Limb (tissue), 2 donors: ENCODE measurements around the gene FAM131A.

Experiments used
- DNase-seq, 2 donors: peaks; one replicate each; pipeline ENCODE4 v3.0.0-alpha.2; 2016; ENCODE audit errors: extremely low spot score in 2 of 2

FAM131A gene

DNA sequence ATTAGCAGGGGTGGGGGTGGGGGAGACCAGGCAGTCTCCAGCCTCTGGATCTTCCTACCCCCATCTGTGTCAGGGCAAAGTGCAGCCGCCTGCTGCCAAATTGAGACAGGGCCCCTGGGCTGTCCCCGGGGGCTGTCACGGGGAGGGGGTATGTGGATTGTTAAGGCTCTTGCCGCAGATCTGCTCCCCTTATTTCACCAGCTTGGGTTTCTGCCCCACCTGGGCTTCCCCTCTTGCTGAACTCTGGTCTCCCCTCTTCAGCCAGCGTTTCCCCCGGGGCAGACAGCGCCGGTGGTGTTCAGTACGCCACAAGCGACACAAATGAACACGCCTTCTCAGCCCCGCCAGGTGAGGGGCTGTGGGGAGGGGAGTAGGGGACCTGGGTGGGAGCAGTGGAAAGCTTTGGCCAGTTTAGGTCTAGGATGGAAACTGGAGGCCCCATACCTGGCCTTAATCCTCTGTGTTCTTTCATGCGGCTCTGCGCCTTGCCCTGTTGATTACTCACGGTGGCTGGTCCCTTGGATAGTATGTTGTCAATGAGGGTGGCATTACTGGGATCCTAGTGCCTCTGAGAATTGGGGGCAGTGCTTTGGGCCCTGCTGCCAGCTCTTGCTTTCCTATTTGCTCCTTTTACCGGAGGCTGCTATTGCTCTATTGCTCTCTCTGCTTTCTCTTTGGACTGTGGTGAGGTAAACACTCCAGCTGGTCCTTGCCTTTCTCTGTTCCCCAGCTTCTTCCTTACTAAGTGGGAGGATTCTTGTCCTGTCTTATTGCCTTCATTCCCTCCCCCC is 21.3 kb upstream of the FAM131A start:
- peak in 1 of 2 donors; percentile 41 for DNase-seq

- no peak for DNase-seq
Measured at GRCh38 chr3:184316792-184317191, 20.6 kb upstream of the FAM131A start.

DNA sequence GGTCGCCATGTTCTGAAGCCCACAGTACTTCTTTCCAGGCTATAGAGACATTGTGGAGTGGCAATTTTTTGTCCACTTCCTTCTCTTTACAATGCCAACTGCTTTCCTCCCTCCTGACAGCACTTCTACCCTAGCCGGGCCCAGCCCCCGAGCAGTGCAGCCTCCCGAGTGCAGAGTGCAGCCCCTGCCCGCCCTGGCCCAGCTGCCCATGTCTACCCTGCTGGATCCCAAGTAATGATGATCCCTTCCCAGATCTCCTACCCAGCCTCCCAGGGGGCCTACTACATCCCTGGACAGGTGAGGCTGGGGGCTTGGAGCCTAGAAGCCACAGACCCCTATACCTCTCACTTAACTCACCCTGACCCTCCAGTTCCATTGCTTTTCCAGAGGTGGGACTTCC is 20.2 kb upstream of the FAM131A start:
- DNase-seq = no peak

- DNase-seq = peak; percentile 39 to 61
Measured at GRCh38 chr3:184320104-184320445, 17.3 kb upstream of the FAM131A start.

DNA sequence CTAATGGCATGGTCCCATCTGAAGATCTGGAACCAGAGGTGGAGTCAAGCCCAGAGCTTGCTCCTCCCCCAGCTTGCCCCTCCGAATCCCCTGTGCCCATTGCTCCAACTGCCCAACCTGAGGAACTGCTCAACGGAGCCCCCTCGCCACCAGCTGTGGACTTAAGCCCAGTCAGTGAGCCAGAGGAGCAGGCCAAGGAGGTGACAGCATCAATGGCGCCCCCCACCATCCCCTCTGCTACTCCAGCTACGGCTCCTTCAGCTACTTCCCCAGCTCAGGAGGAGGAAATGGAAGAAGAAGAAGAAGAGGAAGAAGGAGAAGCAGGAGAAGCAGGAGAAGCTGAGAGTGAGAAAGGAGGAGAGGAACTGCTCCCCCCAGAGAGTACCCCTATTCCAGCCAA is 15.7 kb upstream of the FAM131A start:
- DNase-seq = no peak

- DNase-seq = no peak
Measured at GRCh38 chr3:184322731-184323487, 14.5 kb upstream of the FAM131A start.

- no peak for DNase-seq
Measured at GRCh38 chr3:184323696-184324095, 13.7 kb upstream of the FAM131A start.

GRCh38 chr3:184325269-184325668 is 12.1 kb upstream of the FAM131A start:
- DNase-seq = no peak

GRCh38 chr3:184325715-184326369 is 11.6 kb upstream of the FAM131A start:
- no peak for DNase-seq

- DNase-seq = no peak
Measured at GRCh38 chr3:184327171-184327570, 10.2 kb upstream of the FAM131A start.

- DNase-seq = no peak
Measured at GRCh38 chr3:184328516-184328915, 8.9 kb upstream of the FAM131A start.

- no peak for DNase-seq
Measured at GRCh38 chr3:184332370-184333090, 4.9 kb upstream of the FAM131A start.

DNA sequence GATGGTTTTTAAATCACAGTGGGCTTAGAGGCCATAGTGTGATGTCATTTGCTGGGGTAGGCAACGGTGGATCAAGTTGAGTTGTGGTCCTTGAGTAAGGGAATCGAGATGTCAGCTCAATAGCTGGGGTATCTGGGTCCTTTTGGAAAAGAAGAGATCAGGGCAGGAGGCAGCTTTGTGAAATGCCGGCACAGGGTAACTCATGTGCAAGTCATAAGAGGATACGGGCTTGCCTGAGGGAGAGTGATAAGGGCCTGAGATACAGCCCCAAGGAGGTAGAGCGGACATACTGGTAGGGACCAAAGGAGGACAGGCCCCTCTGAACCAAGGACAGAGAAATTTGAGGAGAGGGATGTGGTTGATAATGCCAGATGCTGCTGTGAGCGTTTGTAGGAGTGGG is 4.2 kb upstream of the FAM131A start:
- DNase-seq = no peak

DNA sequence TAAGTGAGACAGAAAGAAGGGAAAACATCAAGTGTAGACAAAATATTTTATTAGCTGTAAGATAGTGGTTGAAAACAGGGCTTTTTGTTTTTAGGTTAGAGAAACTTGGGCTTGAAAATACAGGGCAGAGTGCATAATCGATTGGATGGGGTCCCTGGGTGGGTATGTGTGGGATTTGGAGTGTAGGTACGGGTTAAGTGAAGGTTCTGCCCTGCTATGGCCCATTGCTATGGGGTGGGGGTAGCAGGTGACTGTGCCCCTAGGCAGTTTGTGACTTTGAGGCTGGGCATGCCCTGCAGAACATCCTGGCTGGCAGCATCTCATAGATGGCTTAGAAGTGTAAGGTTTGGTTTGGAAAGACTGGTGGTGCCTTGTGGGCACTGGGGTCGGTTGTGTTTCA is 3.7 kb upstream of the FAM131A start:
- no peak for DNase-seq

DNA sequence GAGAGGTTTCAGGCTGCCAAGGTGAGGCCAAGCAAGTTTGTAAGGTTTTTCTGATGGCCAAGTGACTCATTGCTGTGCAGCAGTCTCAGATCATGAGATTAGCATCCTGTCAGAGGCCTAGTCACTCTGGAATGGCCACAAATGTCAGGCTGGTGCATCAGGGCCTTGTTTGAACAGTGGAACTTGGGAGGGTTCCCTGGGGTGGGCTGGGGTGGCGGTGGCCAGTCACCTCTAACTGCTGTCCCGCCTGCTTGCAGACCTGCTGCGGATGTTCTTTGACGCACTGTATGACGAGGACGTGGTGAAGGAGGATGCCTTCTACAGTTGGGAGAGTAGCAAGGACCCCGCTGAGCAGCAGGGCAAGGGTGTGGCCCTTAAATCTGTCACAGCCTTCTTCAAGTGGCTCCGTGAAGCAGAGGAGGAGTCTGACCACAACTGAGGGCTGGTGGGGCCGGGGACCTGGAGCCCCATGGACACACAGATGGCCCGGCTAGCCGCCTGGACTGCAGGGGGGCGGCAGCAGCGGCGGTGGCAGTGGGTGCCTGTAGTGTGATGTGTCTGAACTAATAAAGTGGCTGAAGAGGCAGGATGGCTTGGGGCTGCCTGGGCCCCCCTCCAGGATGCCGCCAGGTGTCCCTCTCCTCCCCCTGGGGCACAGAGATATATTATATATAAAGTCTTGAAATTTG is 2.8 kb upstream of the FAM131A start:
- DNase-seq = no peak

- DNase-seq = no peak
Measured at GRCh38 chr3:184335291-184335660, 2.1 kb upstream of the FAM131A start.

GRCh38 chr3:184335661-184336546 is 1.5 kb upstream of the FAM131A start:
- peak; percentile 87 to 96 for DNase-seq

GRCh38 chr3:184336547-184337398 is 627 bp upstream of the FAM131A start:
- peak; percentile 61 to 69 for DNase-seq

DNA sequence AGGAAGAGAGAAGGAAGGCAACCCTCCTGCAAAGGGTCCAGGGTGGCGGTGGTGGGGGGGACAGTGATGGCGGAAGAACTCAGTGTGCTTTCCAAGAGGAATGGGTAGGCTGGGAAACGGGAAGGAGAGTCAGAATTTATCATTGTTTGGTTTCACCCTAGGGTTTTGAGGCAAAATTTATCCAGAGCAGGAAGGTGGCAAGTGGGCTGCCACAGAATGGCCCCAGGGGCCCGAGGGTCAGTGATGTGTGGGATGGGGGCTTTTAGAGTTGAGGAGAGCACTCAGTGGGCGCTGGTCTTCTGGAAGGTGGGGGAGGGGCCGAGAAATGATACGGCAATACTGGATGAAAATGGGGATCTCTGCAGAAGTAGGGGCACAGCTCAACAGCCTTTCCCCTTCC is 581 bp downstream of the FAM131A start:
- DNase-seq = no peak
